SK-N-MC (cell line): Measurements from ENCODE around the gene ACACA.

ENCODE experiments used
- EZH2 ChIP-seq: fragments of 200-600 bp; sonication (generic); IDR thresholded peaks from one replicate; pipeline ENCODE4 v1.6.1; 2017; ENCODE audit warnings: antibody characterized with exemption
- FOXP2 ChIP-seq: optimal IDR thresholded peaks from 2 replicates; pipeline ENCODE3; 2011; ENCODE audit warnings: mild to moderate bottlenecking, moderate library complexity; ENCODE audit not compliant: insufficient read depth; ENCODE audit errors: extremely low read length, control extremely low read depth
- POLR2AphosphoS5 ChIP-seq: IDR thresholded peaks from 2 replicates; pipeline ENCODE4 v1.6.1; 2012; ENCODE audit warnings: mild to moderate bottlenecking, low read depth, low read length, borderline replicate concordance

GRCh38 chr17:37230633-37231032, 176.0 kb downstream of the ACACA start:
- TF ChIP-seq POLR2AphosphoS5 (no peak), EZH2 (no peak), FOXP2 (no peak)
